Measurements from ENCODE around the gene GAL3ST1.

The GAL3ST1 gene

GRCh38 chr22:30531651-30532608 lies 42.5 kb downstream of the GAL3ST1 start:
- Histone ChIP-seq H4K91ac (ENCODE audit: low read length) (no peak overlapping the region), H2BK12ac (ENCODE audit: low read length in 2 of 2) (no peak overlapping the region), H3K18ac (ENCODE audit: low read depth in 1 of 2, low read length in 2 of 2) (no peak overlapping the region), H4K8ac (ENCODE audit: low read length) (no peak overlapping the region), H3K27ac (ENCODE audit: low read length, poor library complexity, severe bottlenecking) (no peak overlapping the region), H3K4me1 (ENCODE audit: control insufficient read depth, insufficient read depth, low read depth, low read length) (no peaks in the 10 kb centered on the region), H3K4ac (ENCODE audit: low read depth in 1 of 2, low read length in 2 of 2) (no peak overlapping the region), H3K36me3 (ENCODE audit: control insufficient read depth in 1 of 2, insufficient read depth in 2 of 2, low read depth in 1 of 2, low read length in 2 of 2) (peaks cover 0 to 36% of the 10 kb centered on the region in 2 experiments), H3K4me3 (ENCODE audit: insufficient read depth in 1 of 2, low read depth in 1 of 2, low read length in 2 of 2) (no peak overlapping the region), H3K9me3 (ENCODE audit: control insufficient read depth, low read length) (no peaks in the 10 kb centered on the region), H3K9ac (ENCODE audit: low read length) (no peak overlapping the region), H2BK15ac (ENCODE audit: low read depth, poor library complexity, severe bottlenecking) (no peak overlapping the region), H2BK5ac (ENCODE audit: low read depth, low read length, poor library complexity, severe bottlenecking) (no peak overlapping the region), H2AFZ (ENCODE audit: low read depth, low read length) (no peak overlapping the region), H3K23ac (ENCODE audit: low read length in 2 of 2) (no peak overlapping the region), H2AK5ac (ENCODE audit: low read length, severe bottlenecking) (no peak overlapping the region), H2BK120ac (ENCODE audit: low read depth, low read length) (no peak overlapping the region), H3K27me3 (ENCODE audit: control insufficient read depth in 1 of 2, insufficient read depth in 1 of 2, low read length in 2 of 2) (peaks cover 0 to 23% of the 10 kb centered on the region in 2 experiments), H3K14ac (ENCODE audit: low read length in 2 of 2) (no peak overlapping the region), H3K79me1 (replicated peaks; ENCODE audit: low read length, poor library complexity, severe bottlenecking) (no peaks in the 10 kb centered on the region), H3K4me2 (ENCODE audit: low read length, poor library complexity, severe bottlenecking) (no peak overlapping the region)
- 84% methylated on average over 15 of the region's 17 CpGs for WGBS
- no peak for DNase-seq

GRCh38 chr22:30526656-30527055 lies 47.8 kb downstream of the GAL3ST1 start:
- H2AK5ac ChIP-seq (ENCODE audit: low read length, severe bottlenecking) = no peak overlapping the region
- no peaks in the 10 kb centered on the region for H3K79me1 ChIP-seq (replicated peaks; ENCODE audit: low read length, poor library complexity, severe bottlenecking)
- H3K23ac ChIP-seq (ENCODE audit: low read length in 2 of 2) = no peak overlapping the region
- H4K8ac ChIP-seq (ENCODE audit: low read length) = no peak overlapping the region
- no peak overlapping the region for H3K4me2 ChIP-seq (ENCODE audit: low read length, poor library complexity, severe bottlenecking)
- H2BK15ac ChIP-seq (ENCODE audit: low read depth, poor library complexity, severe bottlenecking) = no peak overlapping the region
- H3K27me3 ChIP-seq (ENCODE audit: control insufficient read depth in 1 of 2, insufficient read depth in 1 of 2, low read length in 2 of 2) = peaks cover 0 to 26% of the 10 kb centered on the region in 2 experiments
- H2BK120ac ChIP-seq (ENCODE audit: low read depth, low read length) = no peak overlapping the region
- H2BK12ac ChIP-seq (ENCODE audit: low read length in 2 of 2) = no peak overlapping the region
- no peak overlapping the region for H3K4me3 ChIP-seq (ENCODE audit: insufficient read depth in 1 of 2, low read depth in 1 of 2, low read length in 2 of 2)
- no peaks in the 10 kb centered on the region for H3K4me1 ChIP-seq (ENCODE audit: control insufficient read depth, insufficient read depth, low read depth, low read length)
- H3K36me3 ChIP-seq (ENCODE audit: control insufficient read depth in 1 of 2, insufficient read depth in 2 of 2, low read depth in 1 of 2, low read length in 2 of 2) = peaks cover 0 to 30% of the 10 kb centered on the region in 2 experiments
- H3K14ac ChIP-seq (ENCODE audit: low read length in 2 of 2) = no peak overlapping the region
- no peak overlapping the region for H3K9ac ChIP-seq (ENCODE audit: low read length)
- H3K4ac ChIP-seq (ENCODE audit: low read depth in 1 of 2, low read length in 2 of 2) = no peak overlapping the region
- H4K91ac ChIP-seq (ENCODE audit: low read length) = no peak overlapping the region
- WGBS = 88% methylated on average over 4 of the region's 4 CpGs
- H2AFZ ChIP-seq (ENCODE audit: low read depth, low read length) = no peak overlapping the region
- no peak overlapping the region for H3K18ac ChIP-seq (ENCODE audit: low read depth in 1 of 2, low read length in 2 of 2)
- H3K9me3 ChIP-seq (ENCODE audit: control insufficient read depth, low read length) = no peaks in the 10 kb centered on the region
- no peak overlapping the region for H3K27ac ChIP-seq (ENCODE audit: low read length, poor library complexity, severe bottlenecking)
- H2BK5ac ChIP-seq (ENCODE audit: low read depth, low read length, poor library complexity, severe bottlenecking) = no peak overlapping the region
- DNase-seq = no peak

- Histone ChIP-seq H2AK5ac (ENCODE audit: low read length, severe bottlenecking) (no peak overlapping the region), H3K4me2 (ENCODE audit: low read length, poor library complexity, severe bottlenecking) (no peak overlapping the region), H3K79me1 (replicated peaks; ENCODE audit: low read length, poor library complexity, severe bottlenecking) (no peaks in the 10 kb centered on the region), H2BK15ac (ENCODE audit: low read depth, poor library complexity, severe bottlenecking) (no peak overlapping the region), H3K9me3 (ENCODE audit: control insufficient read depth, low read length) (no peaks in the 10 kb centered on the region), H4K8ac (ENCODE audit: low read length) (no peak overlapping the region), H3K4ac (ENCODE audit: low read depth in 1 of 2, low read length in 2 of 2) (no peak overlapping the region), H3K4me3 (ENCODE audit: insufficient read depth in 1 of 2, low read depth in 1 of 2, low read length in 2 of 2) (no peak overlapping the region), H2BK5ac (ENCODE audit: low read depth, low read length, poor library complexity, severe bottlenecking) (no peak overlapping the region), H3K18ac (ENCODE audit: low read depth in 1 of 2, low read length in 2 of 2) (no peak overlapping the region), H3K14ac (ENCODE audit: low read length in 2 of 2) (no peak overlapping the region), H2AFZ (ENCODE audit: low read depth, low read length) (no peak overlapping the region), H3K9ac (ENCODE audit: low read length) (no peak overlapping the region), H3K4me1 (ENCODE audit: control insufficient read depth, insufficient read depth, low read depth, low read length) (no peaks in the 10 kb centered on the region), H3K27me3 (ENCODE audit: control insufficient read depth in 1 of 2, insufficient read depth in 1 of 2, low read length in 2 of 2) (peaks cover 5 to 43% of the 10 kb centered on the region in 2 experiments), H2BK120ac (ENCODE audit: low read depth, low read length) (no peak overlapping the region), H3K27ac (ENCODE audit: low read length, poor library complexity, severe bottlenecking) (no peak overlapping the region), H3K36me3 (ENCODE audit: control insufficient read depth in 1 of 2, insufficient read depth in 2 of 2, low read depth in 1 of 2, low read length in 2 of 2) (peaks cover 0 to 18% of the 10 kb centered on the region in 2 experiments), H3K23ac (ENCODE audit: low read length in 2 of 2) (no peak overlapping the region), H4K91ac (ENCODE audit: low read length) (no peak overlapping the region), H2BK12ac (ENCODE audit: low read length in 2 of 2) (no peak overlapping the region)
- DNase-seq = no peak
- WGBS = 76% methylated on average over 4 of the region's 8 CpGs
These were observed 50.6 kb downstream of the GAL3ST1 start for GRCh38 chr22:30523646-30524489.

Data from mesenchymal stem cell (in vitro differentiated cells and primary cell).